Measurements from ENCODE around the gene SUPT20H. TPM values are rescaled to one million over a fixed set of nuclear protein-coding genes. Genes with fewer than 3 reads are reported as not detected.

SUPT20H gene
- total RNA-seq, 1 donor from 2014 or later: 9.9 TPM

DNA sequence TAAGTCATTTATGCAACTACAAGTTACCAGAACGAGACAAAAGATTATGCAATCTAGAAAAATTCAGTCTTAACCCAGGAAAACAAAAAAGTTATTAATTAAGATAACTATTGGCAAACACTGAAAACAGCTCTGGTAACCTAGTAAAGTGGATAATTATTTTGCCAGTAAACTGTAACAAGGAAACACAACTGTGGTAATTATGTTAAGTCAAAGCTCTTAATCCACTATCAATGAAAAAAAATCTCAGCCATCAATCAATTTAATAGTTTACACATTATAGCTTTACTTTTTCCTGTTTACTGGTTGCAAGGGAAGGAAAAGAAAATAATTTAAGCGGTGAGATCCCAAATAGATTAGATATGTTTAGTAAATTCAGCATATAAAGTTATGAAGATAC, 47.7 kb downstream of the SUPT20H start:
- Histone ChIP-seq H3K4me1 (no peaks in the 10 kb centered on the region), H3K27me3 (no peaks in the 10 kb centered on the region), H3K36me3 (peaks cover 42 to 61% of the 10 kb centered on the region in 2 donors), H3K4me3 (no peak overlapping the region), H3K9me3 (no peaks in the 10 kb centered on the region), H3K27ac (no peak overlapping the region)
- intact Hi-C loops (cut with DNase I): no loop called here
- no peak for TF ChIP-seq CTCF (IDR thresholded peaks at IDR 0.05)
- DNase-seq (ENCODE audit: low spot score in 2 of 2): no peak

- no peak for DNase-seq (ENCODE audit: low spot score in 2 of 2)
- intact Hi-C loops (cut with DNase I): no loop called here
- peaks cover 49 to 64% of the 10 kb centered on the region in 2 donors for H3K36me3 ChIP-seq
Measured at GRCh38 chr13:37011002-37011401, 48.5 kb downstream of the SUPT20H start.

GRCh38 chr13:37010424-37010823, 49.1 kb downstream of the SUPT20H start:
- H3K27me3 ChIP-seq: no peaks in the 10 kb centered on the region

More at GRCh38 chr13:37011002-37011401, 48.5 kb downstream of the SUPT20H start:
- Histone ChIP-seq H3K27ac (no peak overlapping the region), H3K27me3 (no peaks in the 10 kb centered on the region), H3K9me3 (no peaks in the 10 kb centered on the region), H3K4me1 (no peaks in the 10 kb centered on the region), H3K4me3 (no peak overlapping the region)
- no peak for TF ChIP-seq CTCF (IDR thresholded peaks at IDR 0.05)

GRCh38 chr13:37009692-37010091, 49.8 kb downstream of the SUPT20H start:
- Histone ChIP-seq H3K9me3 (no peaks in the 10 kb centered on the region), H3K36me3 (peaks cover 43 to 73% of the 10 kb centered on the region in 2 donors), H3K4me1 (no peaks in the 10 kb centered on the region), H3K27ac (no peak overlapping the region), H3K27me3 (no peaks in the 10 kb centered on the region), H3K4me3 (no peak overlapping the region)
- intact Hi-C loops (cut with DNase I): no loop called here
- TF ChIP-seq CTCF (IDR thresholded peaks at IDR 0.05): no peak
- no peak for DNase-seq (ENCODE audit: low spot score in 2 of 2)

More at GRCh38 chr13:37010424-37010823, 49.1 kb downstream of the SUPT20H start:
- no peak overlapping the region for H3K4me3 ChIP-seq
- intact Hi-C loops (cut with DNase I): no loop called here
- DNase-seq (ENCODE audit: low spot score in 2 of 2): no peak
- no peaks in the 10 kb centered on the region for H3K4me1 ChIP-seq
- H3K27ac ChIP-seq: no peak overlapping the region
- H3K9me3 ChIP-seq: no peaks in the 10 kb centered on the region
- no peak for TF ChIP-seq CTCF (IDR thresholded peaks at IDR 0.05)
- H3K36me3 ChIP-seq: peaks cover 47 to 66% of the 10 kb centered on the region in 2 donors

DNA sequence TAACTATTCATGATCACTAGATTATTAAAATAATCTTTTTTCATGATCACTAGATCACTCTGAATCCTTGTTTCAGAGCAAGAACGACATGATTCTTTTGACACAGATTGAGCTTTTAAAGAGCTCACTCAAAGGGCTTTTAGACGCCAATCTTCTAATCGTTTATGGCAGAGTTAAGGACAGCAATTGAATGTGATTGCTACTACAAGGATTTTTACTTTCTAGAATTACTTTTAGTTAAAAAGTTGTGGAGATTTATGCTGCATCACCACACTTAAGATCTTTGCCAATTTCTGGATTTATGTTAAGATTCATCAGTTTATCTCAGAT, 57.6 kb downstream of the SUPT20H start:
- peaks cover 8 to 40% of the 10 kb centered on the region in 2 donors for H3K36me3 ChIP-seq
- no peak for TF ChIP-seq CTCF (IDR thresholded peaks at IDR 0.05)
- DNase-seq (ENCODE audit: low spot score in 2 of 2): no peak
- H3K4me3 ChIP-seq: no peak overlapping the region
- H3K27ac ChIP-seq: no peak overlapping the region
- no peaks in the 10 kb centered on the region for H3K27me3 ChIP-seq
- H3K4me1 ChIP-seq: peaks cover 3 to 5% of the 10 kb centered on the region in 2 donors
- H3K9me3 ChIP-seq: no peaks in the 10 kb centered on the region
- intact Hi-C loops (cut with DNase I): no loop called here

Measured in ascending aorta (tissue), 2 donors.